Kidney (tissue), 14 donors: Measurements from ENCODE around the gene ERC2. TPM values are rescaled to one million over a fixed set of nuclear protein-coding genes. Genes with fewer than 3 reads are reported as not detected.
"Not testable (repeated sequence)": the region's sequence is repeated elsewhere in the genome, so short reads cannot be mapped to it uniquely, and the experiment has no call there.

ENCODE experiments used
- DNase-seq, 5 donors: peaks; one replicate each; pipeline ENCODE4 v3.0.0-alpha.2; 2013 to 2020
- FAIRE-seq: peaks from 2 replicates; lab custom pipeline; 2012; peaks lifted over from hg19 to GRCh38; lab: Jason Lieb, UNC
- H3K27ac ChIP-seq, 2 donors: one replicate each; pipeline ENCODE4 v1.7.0; 2013; ENCODE audit warnings: low read depth in 2 of 2, low read length in 2 of 2, inconsistent platforms in 1 of 2
- H3K27me3 ChIP-seq: one replicate; pipeline ENCODE4 v1.7.1; 2013; ENCODE audit warnings: low read length, inconsistent platforms; ENCODE audit not compliant: control insufficient read depth, insufficient read depth
- H3K36me3 ChIP-seq, 3 donors: one replicate each; pipeline versions ENCODE4 v1.7.0 to v1.7.1; 2013; ENCODE audit warnings: low read length in 3 of 3, control low read depth in 1 of 3, inconsistent platforms in 1 of 3; ENCODE audit not compliant: insufficient read depth in 3 of 3, control insufficient read depth in 2 of 3
- H3K4me1 ChIP-seq, 3 donors: one replicate each; pipeline versions ENCODE4 v1.7.0 to v1.7.1; 2013; ENCODE audit warnings: low read length in 3 of 3, inconsistent platforms in 1 of 3, low read depth in 1 of 3; ENCODE audit not compliant: control insufficient read depth in 2 of 3, insufficient read depth in 2 of 3
- H3K4me3 ChIP-seq, 3 donors: one replicate each; pipeline versions ENCODE4 v1.7.0 to v1.8.1; 2013; ENCODE audit warnings: low read length in 3 of 3, control low read depth in 1 of 3, inconsistent platforms in 1 of 3
- H3K9ac ChIP-seq, 3 donors: one replicate each; pipeline versions ENCODE4 v1.7.0 to v1.7.1; 2013; ENCODE audit warnings: low read length in 3 of 3, control low read depth in 1 of 3, inconsistent platforms in 1 of 3
- H3K9me3 ChIP-seq, 3 donors: one replicate each; pipeline versions ENCODE4 v1.7.0 to v1.7.1; 2013; ENCODE audit warnings: low read length in 3 of 3, control low read depth in 1 of 3, inconsistent platforms in 1 of 3; ENCODE audit not compliant: control insufficient read depth in 2 of 3, insufficient read depth in 1 of 3
- CTCF ChIP-seq: IDR thresholded peaks from 3 replicates; pipeline ENCODE4 v1.5.1; 2012; ENCODE audit warnings: mild to moderate bottlenecking, moderate library complexity, borderline replicate concordance; ENCODE audit not compliant: insufficient read depth; ENCODE audit errors: extremely low read depth
- intact Hi-C: fragments of 100-400 bp; cut with DNase I; formaldehyde crosslinking; loops from one replicate; pipeline ENCODE4 v1.11.1; 2022
- polyA plus RNA-seq: library from polyadenylated mRNA; stranded (reverse); fragments of 350-450 nt; fragmentation: Illumina TruSeq; extraction: RNeasy Lipid Tissue Mini Kit (QIAGEN cat#74804); gene quantifications from one replicate; pipeline ENCODE4 v1.2.3, GENCODE V29; 2014; ENCODE audit warnings: low read depth, low replicate concordance; ENCODE audit not compliant: insufficient read depth
- total RNA-seq: library from RNA; stranded (reverse); fragmentation: NEBNext Ultra II Directional; extraction: Animal tissue kit (Norgen Biotek cat#: 25700); gene quantifications from one replicate; pipeline ENCODE4 v1.2.1, GENCODE V29; 2021
- donor health status: control.
- donor health status: control.
- donor health status: control.
- donor health status: control.
- donor health status: control.
- donor health status: DM: yes; HTN: yes; CAD: no.
- donor health status: Normal renal cell carcinoma (clear cell type).

ERC2 gene
- total and polyA plus RNA-seq, 2 donors from 2014 or later: 0.92 to 3.8 TPM

- TF ChIP-seq CTCF: no peak
- H3K9me3 ChIP-seq: no peaks in the 10 kb centered on the region
- no peak overlapping the region for H3K4me3 ChIP-seq
- no peaks in the 10 kb centered on the region for H3K4me1 ChIP-seq
- no peak overlapping the region for H3K9ac ChIP-seq
- no peak overlapping the region for H3K27ac ChIP-seq
- no peak for DNase-seq
- no peaks in the 10 kb centered on the region for H3K27me3 ChIP-seq
- no peaks in the 10 kb centered on the region for H3K36me3 ChIP-seq
- intact Hi-C loops: no loop called here
- no peak for FAIRE-seq
These were observed 962.5 kb downstream of the ERC2 start for GRCh38 chr3:55505776-55506175.

- H3K4me3 ChIP-seq: not testable (repeated sequence)
These were observed 963.2 kb downstream of the ERC2 start for GRCh38 chr3:55505102-55505501.

GRCh38 chr3:55501905-55502304, 966.4 kb downstream of the ERC2 start:
- H3K9ac ChIP-seq: no peak overlapping the region
- intact Hi-C loops: no loop called here
- no peaks in the 10 kb centered on the region for H3K9me3 ChIP-seq
- no peaks in the 10 kb centered on the region for H3K27me3 ChIP-seq
- FAIRE-seq: no peak
- no peaks in the 10 kb centered on the region for H3K36me3 ChIP-seq
- H3K4me1 ChIP-seq: no peaks in the 10 kb centered on the region
- no peak for TF ChIP-seq CTCF
- DNase-seq: no peak
- no peak overlapping the region for H3K27ac ChIP-seq
- no peak overlapping the region for H3K4me3 ChIP-seq

More at GRCh38 chr3:55505102-55505501, 963.2 kb downstream of the ERC2 start:
- H3K27me3 ChIP-seq, H3K36me3 ChIP-seq, intact Hi-C loops, FAIRE-seq, H3K9ac ChIP-seq, H3K4me1 ChIP-seq, H3K27ac ChIP-seq, H3K9me3 ChIP-seq: not testable (repeated sequence)
- DNase-seq: peak in 2 of 5 donors; percentile 43 to 58
- TF ChIP-seq CTCF: peak; percentile 32
